GM19193 (cell line): ENCODE measurements around the gene SYNDIG1.

ENCODE experiments used
- POLR2A ChIP-seq: IDR thresholded peaks from 4 replicates; pipeline ENCODE4 v1.6.1; 2011; ENCODE audit not compliant: insufficient read depth, insufficient read length; ENCODE audit errors: extremely low read depth

Gene SYNDIG1

DNA sequence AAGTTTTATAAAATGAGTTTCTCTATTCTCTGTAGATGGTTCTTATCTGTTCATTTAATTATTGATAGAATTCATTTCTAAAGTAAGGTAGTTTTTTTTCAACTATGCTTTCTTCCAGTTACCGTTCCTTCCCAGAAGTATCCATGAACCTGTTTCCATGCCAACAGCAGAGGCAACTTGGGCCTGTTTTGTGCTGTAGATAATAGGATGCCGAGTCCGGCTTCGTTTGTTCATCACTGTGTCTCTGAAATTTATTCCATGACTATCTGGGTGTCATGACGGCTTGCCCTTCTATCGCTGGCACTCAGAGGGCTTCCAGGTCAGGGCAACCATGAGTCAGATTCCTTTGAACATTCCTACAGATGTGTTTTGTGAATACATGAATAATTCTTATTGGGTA lies 190.4 kb downstream of the SYNDIG1 start:
- no peak for TF ChIP-seq POLR2A

DNA sequence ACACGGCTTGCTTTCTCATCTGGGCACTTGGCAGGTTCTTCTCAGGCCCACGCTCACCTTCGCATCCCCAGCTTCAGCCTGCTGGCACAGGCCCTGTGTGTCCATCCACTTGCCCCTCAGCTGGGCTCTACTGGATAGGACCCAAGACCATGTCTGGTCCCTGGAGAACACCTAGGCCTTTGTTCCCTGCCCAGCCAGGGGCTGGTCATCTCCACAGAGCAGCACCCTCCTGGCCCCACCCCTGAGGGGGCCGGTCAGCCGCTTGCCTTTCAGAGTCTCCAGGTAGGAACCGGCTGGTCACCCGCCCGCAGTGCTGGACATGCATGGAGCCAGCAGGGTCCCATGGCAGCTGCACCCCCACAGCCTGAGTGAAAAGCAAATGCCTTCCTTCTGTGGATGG lies 191.2 kb downstream of the SYNDIG1 start:
- TF ChIP-seq POLR2A: no peak

DNA sequence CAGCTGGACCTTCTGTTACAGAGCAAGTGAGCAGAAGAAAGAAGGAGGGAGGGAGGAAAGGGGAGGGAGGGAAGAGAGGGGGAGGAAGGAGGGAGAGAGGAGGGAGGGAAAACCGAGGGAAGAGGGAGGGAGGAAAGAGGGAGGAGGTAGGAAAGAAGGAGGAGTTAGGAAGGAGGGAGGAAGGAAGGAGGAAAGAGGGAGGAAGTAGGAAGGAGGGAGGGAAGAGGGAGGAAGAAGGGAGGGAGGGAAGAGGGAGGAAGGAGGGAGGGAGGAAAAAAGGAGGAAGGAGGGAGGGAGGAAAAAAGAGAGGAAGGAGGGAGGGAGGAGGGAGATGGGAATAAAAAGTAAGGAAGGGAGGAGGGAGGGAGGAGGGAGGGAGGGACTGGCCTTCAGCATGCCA lies 191.8 kb downstream of the SYNDIG1 start:
- TF ChIP-seq POLR2A: no peak

DNA sequence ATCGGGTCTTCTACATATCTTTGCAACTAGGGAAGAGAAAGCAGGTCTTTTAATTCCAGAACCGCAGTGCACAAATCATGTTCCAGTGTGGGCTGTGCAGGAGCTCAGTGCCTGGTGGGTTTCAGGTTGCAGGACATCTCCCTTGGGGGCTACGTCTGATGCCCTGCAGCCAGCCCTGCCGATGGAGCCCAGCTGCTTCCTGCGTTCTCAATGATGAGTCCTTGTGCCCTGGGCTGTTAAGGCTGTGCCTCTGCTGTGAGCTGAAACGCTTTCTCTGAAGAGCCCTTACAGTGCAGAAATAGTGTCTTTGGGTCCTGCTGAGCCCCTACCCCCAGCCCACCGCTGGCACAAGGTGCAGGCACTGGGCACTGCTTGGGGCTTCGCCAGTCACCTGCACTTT lies 192.9 kb downstream of the SYNDIG1 start:
- TF ChIP-seq POLR2A: no peak

DNA sequence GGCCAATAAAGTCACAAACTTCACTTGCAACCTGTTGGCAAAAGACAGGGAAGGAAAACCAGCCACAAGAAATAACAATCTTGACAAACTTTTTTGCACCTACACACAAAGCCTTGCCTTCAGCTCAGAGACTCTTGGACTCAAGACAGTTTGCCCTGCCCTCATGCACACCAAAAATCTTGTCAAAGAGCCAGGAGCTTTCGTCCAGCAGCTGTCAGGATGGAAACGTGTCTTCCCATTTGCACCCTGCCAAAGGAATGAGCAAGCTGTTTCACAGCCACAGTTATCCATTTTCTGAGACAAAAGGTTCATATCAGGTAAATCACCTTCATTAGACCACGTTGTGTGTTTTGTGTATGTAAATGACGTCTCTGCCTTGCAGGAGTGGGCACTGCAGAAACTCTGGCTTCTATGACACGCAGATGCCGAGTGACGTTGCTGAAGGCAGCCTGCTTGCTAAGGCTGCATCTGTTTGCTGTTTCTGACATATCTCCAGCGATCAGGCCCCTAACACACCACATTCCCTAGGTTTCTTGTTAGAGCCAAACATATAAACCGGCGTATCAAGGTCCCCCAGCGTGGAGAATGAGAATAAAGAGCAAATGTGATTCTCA lies 193.4 kb downstream of the SYNDIG1 start:
- TF ChIP-seq POLR2A: no peak

DNA sequence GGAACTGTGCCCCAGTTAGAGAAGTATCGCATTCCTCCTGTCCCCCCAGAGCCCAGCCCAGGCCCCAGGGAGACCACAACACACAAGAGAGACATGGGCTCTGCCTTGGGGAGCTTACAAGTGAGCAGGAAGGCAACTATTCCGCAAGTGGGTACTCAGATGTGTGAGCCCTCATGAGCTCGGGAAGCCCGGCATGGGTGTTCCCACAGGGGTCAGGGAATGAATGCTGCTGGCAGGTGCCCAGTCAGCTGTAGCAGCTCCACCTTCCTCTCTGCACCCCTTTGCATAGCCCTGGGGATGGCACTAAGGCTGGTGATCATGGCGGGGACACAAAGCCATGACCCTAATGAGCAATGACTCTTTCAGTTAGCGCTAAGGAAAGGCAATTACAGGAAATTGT lies 194.1 kb downstream of the SYNDIG1 start:
- TF ChIP-seq POLR2A: no peak

DNA sequence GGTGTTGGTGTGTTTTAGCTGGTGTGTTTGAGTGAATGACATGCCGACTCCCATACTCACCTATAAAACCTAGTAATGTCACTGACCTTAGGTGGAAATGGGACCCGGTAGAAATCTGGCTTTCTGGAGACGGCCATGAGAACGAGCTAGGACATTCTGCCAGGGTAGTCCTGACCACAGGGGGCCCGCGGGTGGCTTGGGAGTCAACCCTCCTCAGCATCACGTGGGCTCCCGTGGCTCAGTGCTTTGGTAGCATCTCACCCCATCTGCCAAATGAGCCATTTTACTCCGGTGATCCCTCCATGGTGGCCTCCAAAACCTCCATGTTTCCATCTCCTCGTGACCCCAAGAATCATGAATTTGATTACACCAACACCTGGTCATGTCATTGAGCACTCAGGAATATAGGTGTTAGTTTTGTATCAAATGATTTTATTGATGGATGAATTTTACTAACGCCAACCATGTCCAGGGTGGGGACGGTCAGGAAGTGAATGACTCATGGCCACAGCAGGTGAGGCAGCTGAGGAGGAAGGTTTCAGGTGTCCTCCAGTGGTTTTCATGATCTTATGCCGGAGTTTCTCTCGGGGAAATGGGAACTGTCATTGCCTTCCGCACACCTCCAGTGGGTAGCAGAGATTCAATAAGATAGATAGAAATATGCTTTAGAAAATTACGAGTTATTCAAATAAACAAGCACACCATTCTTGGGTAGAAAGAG lies 195.0 kb downstream of the SYNDIG1 start:
- no peak for TF ChIP-seq POLR2A

DNA sequence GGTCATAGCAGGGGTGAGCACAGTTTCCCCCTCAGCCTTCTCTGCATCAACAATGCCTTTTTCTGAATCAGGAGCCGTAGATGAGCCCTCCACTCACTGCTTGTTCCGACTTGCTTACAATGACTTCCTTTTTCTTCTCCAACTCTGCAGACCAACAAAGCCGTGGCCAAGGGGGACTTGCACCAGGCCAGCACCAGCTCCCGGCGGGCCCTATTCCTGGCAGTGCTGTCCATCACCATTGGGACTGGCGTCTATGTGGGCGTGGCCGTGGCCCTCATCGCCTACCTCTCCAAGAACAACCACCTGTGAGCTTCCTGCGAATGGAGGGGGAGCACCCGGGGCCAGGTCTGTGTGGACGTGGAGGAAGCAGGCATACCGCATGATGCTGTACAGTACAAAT lies 195.8 kb downstream of the SYNDIG1 start:
- TF ChIP-seq POLR2A: no peak

DNA sequence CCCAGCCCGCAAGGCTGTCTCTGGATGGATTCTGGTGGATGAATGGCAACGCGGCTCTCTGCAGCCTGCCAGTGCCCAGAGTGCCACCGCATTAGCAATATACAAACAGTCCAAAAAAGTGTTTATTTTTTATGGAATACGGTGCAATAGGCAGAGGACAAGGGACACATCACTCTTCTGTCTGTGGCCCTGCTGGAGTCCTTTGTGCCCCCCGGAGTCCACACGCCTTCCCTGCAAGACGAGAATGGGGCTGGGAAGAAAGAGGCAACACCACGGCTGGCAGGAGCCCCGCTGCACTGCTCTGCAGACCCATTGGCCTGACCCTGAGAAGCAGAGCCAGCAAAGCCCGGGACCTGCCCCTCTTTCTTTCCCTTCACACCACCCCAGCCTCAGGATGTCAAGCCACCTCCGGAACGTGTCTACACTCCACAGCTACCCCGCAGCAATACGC lies 196.3 kb downstream of the SYNDIG1 start:
- no peak for TF ChIP-seq POLR2A

DNA sequence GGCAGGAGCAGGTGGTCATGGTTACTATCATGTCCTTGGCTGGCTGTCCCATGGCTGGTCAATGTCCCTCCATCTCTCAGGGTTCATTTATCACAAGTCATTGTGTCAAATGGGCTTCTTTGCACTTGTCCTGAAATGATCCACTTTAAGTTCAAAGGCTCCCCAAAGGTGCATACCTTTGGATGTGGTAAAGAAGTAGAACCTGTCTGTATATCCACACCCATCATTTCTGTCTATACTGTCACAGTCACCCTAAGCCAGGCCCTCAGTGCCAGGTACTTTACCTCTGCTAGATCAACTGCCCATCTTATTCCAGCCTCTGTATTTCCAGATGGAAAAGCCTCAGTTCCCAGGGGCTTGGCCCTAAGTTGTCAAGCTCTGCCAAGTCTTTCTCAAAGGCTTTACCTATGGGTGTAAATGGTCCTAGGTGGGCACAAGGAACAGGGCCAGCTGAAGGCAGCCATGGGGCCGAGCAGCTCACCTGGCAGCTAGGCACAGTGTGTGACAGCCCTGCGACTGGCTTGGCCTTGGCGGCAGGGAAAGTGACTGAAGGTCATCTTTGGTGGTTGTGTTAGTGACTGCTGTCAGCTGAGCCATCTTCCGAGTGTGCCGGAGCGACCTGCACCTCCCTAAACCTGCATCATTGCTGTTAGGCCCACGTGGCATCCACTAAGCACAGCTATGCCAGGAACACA lies 198.4 kb downstream of the SYNDIG1 start:
- TF ChIP-seq POLR2A: no peak

DNA sequence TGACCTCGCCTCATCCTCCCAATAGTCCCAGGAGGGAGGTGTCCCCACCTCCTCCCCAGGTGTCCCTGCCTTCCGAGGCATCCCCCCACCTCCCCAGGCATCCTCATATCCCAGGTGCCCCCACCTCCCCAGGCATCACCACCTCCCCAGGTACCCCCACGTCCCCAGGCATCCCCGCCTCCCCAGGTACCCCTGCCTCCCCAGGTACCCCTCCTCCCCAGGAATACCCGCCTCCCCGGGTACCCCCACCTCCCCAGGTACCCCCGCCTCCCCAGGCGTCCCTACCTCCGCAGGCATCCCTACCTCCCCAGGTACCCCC lies 198.9 kb downstream of the SYNDIG1 start:
- no peak for TF ChIP-seq POLR2A

DNA sequence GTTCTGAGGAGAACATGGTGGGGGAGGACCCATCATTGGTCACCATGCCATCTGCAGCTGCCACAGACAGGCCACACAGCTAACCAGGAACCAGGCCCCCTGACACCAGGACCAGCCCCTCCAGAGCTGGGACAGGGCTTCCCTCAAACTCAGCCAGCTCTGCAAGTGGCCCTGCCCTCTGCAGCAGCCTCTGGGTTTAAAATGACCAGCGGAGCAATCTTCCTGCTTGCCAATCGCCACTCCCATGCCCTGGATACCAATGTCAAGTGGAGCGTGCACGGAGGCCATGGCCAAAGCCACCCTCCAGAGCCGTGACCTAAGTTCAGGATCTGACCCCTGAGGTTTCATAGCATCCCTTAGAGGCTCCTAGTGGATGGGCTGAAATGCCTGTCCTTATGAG lies 199.4 kb downstream of the SYNDIG1 start:
- no peak for TF ChIP-seq POLR2A

DNA sequence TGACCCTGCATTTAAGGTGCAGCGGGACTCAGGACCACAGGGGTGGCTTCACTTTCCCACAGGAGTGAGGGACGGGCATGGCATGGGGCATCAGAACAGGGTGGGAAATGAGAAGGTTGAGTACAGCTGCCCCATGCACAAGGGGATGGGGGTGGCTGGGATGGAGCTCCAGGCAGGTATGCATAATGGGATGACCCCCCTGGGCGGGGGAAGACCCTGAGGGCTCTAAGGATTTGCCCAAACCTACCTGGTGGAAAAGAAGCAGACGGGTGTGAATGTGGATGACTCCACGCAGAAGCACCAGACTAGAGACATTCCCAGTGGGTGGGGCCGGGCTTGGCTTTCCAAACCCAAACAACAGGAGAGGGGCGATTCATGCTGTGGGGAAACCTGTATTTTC lies 200.3 kb downstream of the SYNDIG1 start:
- no peak for TF ChIP-seq POLR2A

DNA sequence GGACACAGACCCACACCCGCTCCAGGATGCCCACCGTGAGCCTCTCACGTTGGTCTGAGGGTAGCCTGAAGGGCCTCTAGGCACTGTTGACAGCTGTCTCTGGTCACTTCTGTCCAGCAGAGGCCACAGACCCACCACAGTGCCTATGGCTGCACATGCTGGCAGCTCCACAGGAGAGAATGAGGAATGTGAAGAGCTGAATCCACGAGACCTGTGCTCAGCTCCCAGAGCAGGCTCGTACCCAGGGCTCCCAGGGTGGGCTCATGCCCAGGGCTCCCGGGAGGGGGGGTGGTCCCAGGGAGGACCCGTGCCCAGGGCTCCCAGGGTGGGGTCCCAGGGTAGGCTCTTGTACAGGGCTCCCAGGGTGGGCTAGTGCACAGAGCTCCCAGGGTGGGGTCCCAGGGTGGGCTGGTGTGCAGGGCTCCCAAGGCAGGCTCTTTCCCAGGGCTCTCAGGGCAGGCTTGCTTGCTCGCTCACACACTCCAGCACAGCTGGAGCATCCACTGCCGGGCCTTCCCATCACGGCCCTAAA lies 201.0 kb downstream of the SYNDIG1 start:
- TF ChIP-seq POLR2A: no peak

DNA sequence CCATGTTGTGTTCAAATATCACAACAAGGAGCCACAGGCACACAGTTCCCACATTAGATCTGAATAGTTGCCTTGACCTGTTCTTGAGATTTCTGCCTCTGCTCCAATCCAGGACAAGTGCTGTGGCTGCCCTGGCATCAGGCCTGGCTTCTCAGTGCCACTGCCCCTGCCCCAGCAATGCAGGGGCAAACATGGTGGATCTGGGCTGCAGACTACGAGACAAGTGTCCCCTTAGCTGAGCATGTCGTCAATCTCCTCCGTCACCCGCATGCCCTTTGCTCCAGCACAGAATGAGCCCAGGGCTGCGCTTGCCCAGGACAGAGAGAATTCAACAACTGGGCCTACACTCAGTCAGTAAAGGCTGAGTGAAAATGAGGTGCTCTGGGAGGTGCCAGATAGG lies 201.6 kb downstream of the SYNDIG1 start:
- TF ChIP-seq POLR2A: no peak
